Endothelial cell (in vitro differentiated cells): ENCODE measurements around the gene ZNF70. TPM values are rescaled to one million over a fixed set of nuclear protein-coding genes. Genes with fewer than 3 reads are reported as not detected.

ENCODE experiments used
- DNase-seq: peaks from one replicate; pipeline ENCODE4 v3.0.0; 2021; ENCODE audit warnings: low spot score
- H3K27ac Mint-ChIP-seq: one replicate; pipeline ENCODE4 v1.8.0; 2021; ENCODE audit warnings: mixed read lengths, inconsistent platforms; ENCODE audit not compliant: unreplicated experiment
- H3K27me3 Mint-ChIP-seq: one replicate; pipeline ENCODE4 v1.8.0; 2021; ENCODE audit warnings: mild to moderate bottlenecking, moderate library complexity, mixed read lengths, inconsistent platforms; ENCODE audit not compliant: unreplicated experiment
- H3K36me3 Mint-ChIP-seq: one replicate; pipeline ENCODE4 v1.8.0; 2021; ENCODE audit warnings: mild to moderate bottlenecking, low read depth, mixed read lengths, inconsistent platforms; ENCODE audit not compliant: unreplicated experiment
- H3K4me1 Mint-ChIP-seq: one replicate; pipeline ENCODE4 v1.8.0; 2021; ENCODE audit warnings: mild to moderate bottlenecking, mixed read lengths, inconsistent platforms; ENCODE audit not compliant: unreplicated experiment
- H3K4me3 Mint-ChIP-seq: one replicate; pipeline ENCODE4 v1.8.0; 2021; ENCODE audit warnings: mild to moderate bottlenecking, mixed read lengths, inconsistent platforms; ENCODE audit not compliant: unreplicated experiment
- H3K9me3 Mint-ChIP-seq: one replicate; pipeline ENCODE4 v1.8.0; 2021; ENCODE audit warnings: mixed read lengths, inconsistent platforms; ENCODE audit not compliant: unreplicated experiment
- total RNA-seq: library from RNA; stranded (reverse); fragmentation: NEBNext Ultra II Directional; extraction: Animal tissue kit (Norgen Biotek cat#: 25700); gene quantifications from one replicate; pipeline ENCODE4 v1.2.1, GENCODE V29; 2021; ENCODE audit not compliant: unreplicated experiment
- TF ChIP-seq, protein P1 (sequence below): fragments of 200-600 bp; sonication (generic); IDR thresholded peaks from one replicate; pipeline ENCODE4 v1.5.0; 2021; ENCODE audit warnings: antibody characterized with exemption; ENCODE audit not compliant: unreplicated experiment

Gene ZNF70
- total RNA-seq, 1 donor from 2014 or later: 8.0 TPM

DNA sequence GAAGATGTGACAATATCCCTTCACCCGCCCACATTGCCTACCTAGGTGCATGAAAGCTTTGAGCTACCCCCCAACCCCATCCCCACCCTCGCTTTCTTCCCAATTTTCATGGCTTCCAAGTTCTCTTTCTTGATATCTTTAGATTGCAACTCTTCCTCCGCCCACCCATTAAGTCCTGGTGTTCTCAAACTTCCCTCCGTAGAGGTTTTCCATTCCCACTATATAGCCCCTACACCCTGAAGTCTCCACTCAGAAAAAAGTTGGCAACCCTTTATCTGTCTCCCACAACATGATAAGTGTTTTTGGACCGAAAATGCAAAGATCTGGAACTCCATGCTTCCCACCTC is 572 bp downstream of the ZNF70 start:
- H3K4me3 Mint-ChIP-seq: peak overlapping the region; percentile 89
- no peak for DNase-seq
- H3K9me3 Mint-ChIP-seq: no peaks in the 10 kb centered on the region

DNA sequence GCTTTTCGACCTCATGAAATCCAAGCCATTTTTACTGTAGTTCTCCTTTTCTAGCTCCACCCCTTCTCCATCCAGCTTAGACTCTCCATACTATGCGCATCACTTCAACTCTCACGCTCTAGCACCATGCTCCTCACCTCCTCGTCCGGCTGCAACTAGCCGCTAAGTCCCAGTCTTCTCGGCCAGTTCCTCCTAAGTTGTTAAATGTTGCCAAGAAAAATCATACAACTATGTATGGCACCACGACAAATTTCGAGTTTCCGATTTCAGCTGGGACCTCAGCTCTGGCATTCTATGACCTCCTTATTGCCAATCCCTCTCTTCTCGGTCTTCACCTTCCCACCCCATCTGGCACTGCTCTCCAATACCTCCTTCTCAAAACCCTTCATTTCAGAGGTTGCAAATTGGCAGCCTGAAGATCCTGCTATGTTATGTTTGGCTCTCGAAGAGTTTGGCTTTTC is 1.0 kb downstream of the ZNF70 start:
- Mint-ChIP-seq H3K27me3 (peaks cover 4% of the 10 kb centered on the region), H3K36me3 (peaks cover 10% of the 10 kb centered on the region), H3K9me3 (no peaks in the 10 kb centered on the region), H3K4me3 (peak overlapping the region; percentile 89), H3K27ac (no peak overlapping the region), H3K4me1 (peaks cover 14% of the 10 kb centered on the region)
- TF ChIP-seq, protein P1, sequence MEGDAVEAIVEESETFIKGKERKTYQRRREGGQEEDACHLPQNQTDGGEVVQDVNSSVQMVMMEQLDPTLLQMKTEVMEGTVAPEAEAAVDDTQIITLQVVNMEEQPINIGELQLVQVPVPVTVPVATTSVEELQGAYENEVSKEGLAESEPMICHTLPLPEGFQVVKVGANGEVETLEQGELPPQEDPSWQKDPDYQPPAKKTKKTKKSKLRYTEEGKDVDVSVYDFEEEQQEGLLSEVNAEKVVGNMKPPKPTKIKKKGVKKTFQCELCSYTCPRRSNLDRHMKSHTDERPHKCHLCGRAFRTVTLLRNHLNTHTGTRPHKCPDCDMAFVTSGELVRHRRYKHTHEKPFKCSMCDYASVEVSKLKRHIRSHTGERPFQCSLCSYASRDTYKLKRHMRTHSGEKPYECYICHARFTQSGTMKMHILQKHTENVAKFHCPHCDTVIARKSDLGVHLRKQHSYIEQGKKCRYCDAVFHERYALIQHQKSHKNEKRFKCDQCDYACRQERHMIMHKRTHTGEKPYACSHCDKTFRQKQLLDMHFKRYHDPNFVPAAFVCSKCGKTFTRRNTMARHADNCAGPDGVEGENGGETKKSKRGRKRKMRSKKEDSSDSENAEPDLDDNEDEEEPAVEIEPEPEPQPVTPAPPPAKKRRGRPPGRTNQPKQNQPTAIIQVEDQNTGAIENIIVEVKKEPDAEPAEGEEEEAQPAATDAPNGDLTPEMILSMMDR: no peak
- no peak for DNase-seq

More for the DNA sequence above, 572 bp downstream of the ZNF70 start:
- H3K27ac Mint-ChIP-seq: no peak overlapping the region
- H3K27me3 Mint-ChIP-seq: peaks cover 4% of the 10 kb centered on the region
- peaks cover 14% of the 10 kb centered on the region for H3K4me1 Mint-ChIP-seq
- H3K36me3 Mint-ChIP-seq: peaks cover 5% of the 10 kb centered on the region
- TF ChIP-seq, protein P1: no peak

DNA sequence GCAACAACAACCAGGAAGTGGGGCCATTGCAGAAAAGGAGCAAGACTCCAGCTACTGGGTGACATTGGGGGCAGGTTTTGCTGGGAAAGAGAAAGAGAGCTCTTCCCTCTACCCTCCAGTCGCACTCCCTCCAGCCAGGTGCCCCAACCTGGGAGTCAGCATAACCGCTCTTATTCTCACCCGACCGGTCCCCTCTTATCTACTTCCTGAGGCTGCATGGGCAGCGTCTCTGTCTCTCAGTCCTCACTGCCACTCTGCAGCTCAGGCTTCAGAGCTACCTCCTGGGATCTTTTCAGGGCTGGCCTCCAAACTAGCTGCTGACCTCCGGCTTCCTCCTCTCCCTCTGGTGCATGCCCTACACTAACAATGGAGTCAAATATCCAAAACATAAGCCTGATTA is 5.1 kb downstream of the ZNF70 start:
- TF ChIP-seq, protein P1: no peak
- Mint-ChIP-seq H3K27me3 (peaks cover 4% of the 10 kb centered on the region), H3K27ac (no peak overlapping the region), H3K9me3 (no peaks in the 10 kb centered on the region), H3K4me3 (no peak overlapping the region), H3K4me1 (peaks cover 14% of the 10 kb centered on the region), H3K36me3 (peaks cover 26% of the 10 kb centered on the region)
- no peak for DNase-seq

DNA sequence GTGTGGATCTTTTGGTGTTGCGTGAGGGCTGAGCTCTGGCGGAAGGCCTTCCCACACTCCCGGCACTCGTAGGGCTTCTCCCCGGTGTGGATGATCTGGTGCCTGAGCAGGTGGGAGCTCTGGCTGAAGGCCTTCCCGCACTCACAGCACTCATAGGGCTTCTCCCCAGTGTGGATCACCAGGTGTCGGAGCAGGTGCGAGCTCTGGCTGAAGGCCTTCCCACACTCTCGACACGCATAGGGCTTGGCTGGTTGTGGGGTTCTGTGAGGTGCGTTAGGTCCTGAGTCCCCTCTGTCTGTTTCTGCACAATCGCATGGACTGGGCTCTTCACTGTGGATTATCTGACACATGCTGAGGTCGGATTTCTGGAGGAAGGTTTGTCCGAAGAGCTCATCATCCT is 6.4 kb downstream of the ZNF70 start:
- H3K36me3 Mint-ChIP-seq: peaks cover 26% of the 10 kb centered on the region
- peak overlapping the region; percentile 72 for H3K4me3 Mint-ChIP-seq
- TF ChIP-seq, protein P1: no peak
- H3K9me3 Mint-ChIP-seq: no peaks in the 10 kb centered on the region
- peaks cover 3% of the 10 kb centered on the region for H3K4me1 Mint-ChIP-seq
- peaks cover 3% of the 10 kb centered on the region for H3K27me3 Mint-ChIP-seq
- DNase-seq: no peak
- H3K27ac Mint-ChIP-seq: no peak overlapping the region

DNA sequence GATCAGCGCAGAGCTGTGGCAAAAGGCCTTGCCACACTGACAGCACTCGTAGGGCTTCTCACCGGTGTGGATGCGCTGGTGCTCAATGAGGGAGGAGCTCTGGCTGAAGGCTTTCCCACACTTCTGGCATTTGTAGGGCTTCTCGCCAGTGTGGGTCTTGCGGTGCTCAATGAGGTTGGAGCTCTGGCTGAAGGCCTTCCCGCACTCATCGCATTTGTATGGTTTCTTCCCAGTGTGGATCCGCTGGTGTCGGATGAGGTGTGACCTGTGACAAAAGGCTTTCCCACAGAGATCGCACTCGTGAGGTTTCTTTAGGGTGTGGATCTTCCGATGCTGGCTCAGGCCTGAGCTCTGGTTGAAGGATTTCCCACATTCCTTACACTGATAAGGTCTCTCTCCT is 6.9 kb downstream of the ZNF70 start:
- H3K27ac Mint-ChIP-seq: no peak overlapping the region
- no peaks in the 10 kb centered on the region for H3K9me3 Mint-ChIP-seq
- DNase-seq: no peak
- H3K27me3 Mint-ChIP-seq: peaks cover 3% of the 10 kb centered on the region
- TF ChIP-seq, protein P1: no peak
- peak overlapping the region; percentile 72 for H3K4me3 Mint-ChIP-seq
- peaks cover 26% of the 10 kb centered on the region for H3K36me3 Mint-ChIP-seq
- peaks cover 3% of the 10 kb centered on the region for H3K4me1 Mint-ChIP-seq
